HG02763 (cell line): ENCODE data around the gene SMCP.

Experiments
- ATAC-seq: cut with Tn5 transposase; IDR thresholded peaks from one replicate; pipeline ENCODE4 v1.9.1; 2021; ENCODE audit warnings: mild to moderate bottlenecking, moderate library complexity; ENCODE audit not compliant: unreplicated experiment

The SMCP gene

GRCh38 chr1:152886085-152886484 lies 8.0 kb downstream of the SMCP start:
- no peak for ATAC-seq

- ATAC-seq = no peak
Observed at GRCh38 chr1:152886758-152887409, 8.8 kb downstream of the SMCP start.

GRCh38 chr1:152888126-152888525 lies 10.0 kb downstream of the SMCP start:
- ATAC-seq = no peak

- ATAC-seq = no peak
Observed at GRCh38 chr1:152899027-152899426, 20.9 kb downstream of the SMCP start.

- ATAC-seq = no peak
Observed at GRCh38 chr1:152899883-152900282, 21.8 kb downstream of the SMCP start.

GRCh38 chr1:152901631-152902030 lies 23.5 kb downstream of the SMCP start:
- no peak for ATAC-seq

- ATAC-seq = no peak
Observed at GRCh38 chr1:152902636-152903035, 24.5 kb downstream of the SMCP start.

GRCh38 chr1:152904688-152905440 lies 26.7 kb downstream of the SMCP start:
- ATAC-seq = no peak

GRCh38 chr1:152906023-152906565 lies 28.0 kb downstream of the SMCP start:
- no peak for ATAC-seq

- no peak for ATAC-seq
Observed at GRCh38 chr1:152907686-152908601, 29.8 kb downstream of the SMCP start, which contains the start of gene IVL. Gene IVL (plus strand): TSS chr1:152908546. CDS start chr1:152909798, 1,252 bp downstream.

- no peak for ATAC-seq
Observed at GRCh38 chr1:152909206-152909605, 31.1 kb downstream of the SMCP start.

GRCh38 chr1:152912471-152912870 lies 34.3 kb downstream of the SMCP start:
- no peak for ATAC-seq

GRCh38 chr1:152912900-152913299 lies 34.8 kb downstream of the SMCP start:
- ATAC-seq = no peak

- no peak for ATAC-seq
Observed at GRCh38 chr1:152917794-152918193, 39.7 kb downstream of the SMCP start.

GRCh38 chr1:152919071-152919470 lies 40.9 kb downstream of the SMCP start:
- no peak for ATAC-seq

GRCh38 chr1:152924191-152924590 lies 46.1 kb downstream of the SMCP start:
- no peak for ATAC-seq

GRCh38 chr1:152926091-152926490 lies 48.0 kb downstream of the SMCP start:
- ATAC-seq = no peak

GRCh38 chr1:152928671-152929070 lies 50.5 kb downstream of the SMCP start:
- no peak for ATAC-seq

GRCh38 chr1:152932170-152932811 lies 54.2 kb downstream of the SMCP start:
- ATAC-seq = no peak

GRCh38 chr1:152933196-152933595 lies 55.1 kb downstream of the SMCP start:
- no peak for ATAC-seq
